Adrenal gland (tissue), 12 donors: ENCODE data around the gene FYB1. TPM values are rescaled to one million over a fixed set of nuclear protein-coding genes. Genes with fewer than 3 reads are reported as not detected.
A peak's percentile ranks its signal among the peaks of the same experiment; 100 is the strongest.

Experiments used
- DNase-seq, 7 donors: peaks; one replicate each; pipeline ENCODE4 v3.0.0-alpha.2; 2019 to 2020
- H3K27ac ChIP-seq, 5 donors: fragments of 200-600 bp; sonication (generic) in 4 of 5; 1 replicate in 3 of 5; 2 replicates in 2 of 5; pipeline versions ENCODE4 v1.5.1 to v1.8.0; 2016 to 2020; ENCODE audit warnings: mild to moderate bottlenecking in 1 of 5
- H3K27me3 ChIP-seq: fragments of 200-600 bp; 2 replicates; pipeline ENCODE4 v1.8.0; 2021
- H3K36me3 ChIP-seq, 2 donors: fragments of 200-600 bp; replicated peaks in 1 of 2; 1 replicate in 1 of 2; 2 replicates in 1 of 2; pipeline versions ENCODE4 v1.5.1 to v1.8.0; 2018 to 2022
- H3K4me1 ChIP-seq, 2 donors: fragments of 200-600 bp; replicated peaks in 1 of 2; 1 replicate in 1 of 2; 2 replicates in 1 of 2; pipeline versions ENCODE4 v1.5.1 to v1.8.0; 2018 to 2021
- H3K4me3 ChIP-seq, 4 donors: fragments of 200-600 bp; sonication (generic) in 3 of 4; one replicate each; pipeline ENCODE4 v1.5.1; 2016 to 2018
- H3K9me3 ChIP-seq, 3 donors: fragments of 200-600 bp; sonication (generic) in 1 of 3; replicated peaks in 1 of 3; 1 replicate in 2 of 3; 2 replicates in 1 of 3; pipeline versions ENCODE4 v1.5.1 to v1.8.0; 2016 to 2021
- CTCF ChIP-seq, 6 experiments: fragments of 450-650 bp in 4 of 6; fragments of 200-600 bp in 2 of 6; sonication (generic) in 1 of 6; IDR thresholded peaks; 1 replicate in 5 of 6; 2 replicates in 1 of 6; pipeline versions ENCODE4 v1.5.1 to v1.8.0; 2016 to 2021; ENCODE audit warnings: antibody characterized with exemption in 6 of 6, mild to moderate bottlenecking in 2 of 6, moderate library complexity in 1 of 6
- POLR2A ChIP-seq, 2 donors: fragments of 450-650 bp; IDR thresholded peaks; one replicate each; pipeline ENCODE4 v1.6.1; 2017; ENCODE audit warnings: antibody characterized with exemption in 2 of 2, mild to moderate bottlenecking in 2 of 2, moderate library complexity in 1 of 2
- WGBS, 4 donors: extraction: QIAGEN DNeasy Blood & Tissue Kit in 2 of 4; methylation state at CpG; one replicate each; pipeline versions ENCODE4 v1.1.5 to v1.1.7; 2013 to 2017; 5-methylcytosine and 5-hydroxymethylcytosine counted together
- intact Hi-C, 2 donors: fragments of 100-400 bp; cut with DNase I; formaldehyde crosslinking; loops; one replicate each; pipeline versions ENCODE4 v1.14.1 to v1.15.0; 2022 to 2023
- polyA plus RNA-seq, 3 donors: library from polyadenylated mRNA; stranded (reverse); fragments of 200-250 nt in 2 of 3; fragments of 350-450 nt in 1 of 3; fragmentation: Illumina TruSeq in 1 of 3; extraction: RNeasy Lipid Tissue Mini Kit (QIAGEN cat#74804) in 1 of 3; gene quantifications; one replicate each; pipeline ENCODE4 v1.2.3, GENCODE V29; 2013 to 2014
- total RNA-seq, 9 donors: library from RNA; depleted of rRNA in 4 of 9; stranded (reverse); fragments of >200 nt in 4 of 9; fragments of 120-200 nt in 1 of 9; fragmentation: NEBNext Ultra II Directional in 1 of 9; extraction: Animal tissue kit (Norgen Biotek cat#: 25700) in 1 of 9; gene quantifications; one replicate each; pipeline versions ENCODE4 v1.1.0 to v1.2.4, GENCODE V29; 2013 to 2023
- donor health status: healthy with polysubstance abuse.
- donor health status: Bipolar disorder and iron deficiency.
- donor health status: DM: yes; HTN: yes; CAD: no.
- donor health status: DM: no; HTN: no; CAD: no.
- donor health status: DM: no; HTN: no; CAD: no.
- donor health status: DM: yes; HTN: yes; CAD: no.

The FYB1 gene
- total and polyA plus RNA-seq, 12 donors = 1.6 to 29.8 (median 13.6) TPM

- Histone ChIP-seq H3K27me3 (no peaks in the 10 kb centered on the region), H3K4me3 (no peak overlapping the region), H3K36me3 (no peaks in the 10 kb centered on the region), H3K4me1 (no peaks in the 10 kb centered on the region), H3K27ac (no peak overlapping the region), H3K9me3 (no peaks in the 10 kb centered on the region)
- DNase-seq = no peak
- TF ChIP-seq POLR2A (IDR thresholded peaks at IDR 0.05) (no peak), CTCF (IDR thresholded peaks at IDR 0.05) (no peak)
- 67 to 74% (median 69%) methylated on average over 3 of the region's 3 CpGs for WGBS, 4 donors
- intact Hi-C loops = no loop called here
These were observed 13.8 kb downstream of the FYB1 start for GRCh38 chr5:39205550-39205949.

GRCh38 chr5:39203951-39204350 lies 15.4 kb downstream of the FYB1 start:
- WGBS, 4 donors = 81 to 94% (median 92%) methylated on average over 1 of the region's 1 CpG
- no peaks in the 10 kb centered on the region for H3K36me3 ChIP-seq
- no peaks in the 10 kb centered on the region for H3K27me3 ChIP-seq
- TF ChIP-seq POLR2A (IDR thresholded peaks at IDR 0.05) (no peak), CTCF (IDR thresholded peaks at IDR 0.05) (no peak)
- no peak overlapping the region for H3K27ac ChIP-seq
- H3K4me3 ChIP-seq = no peak overlapping the region
- H3K9me3 ChIP-seq = no peaks in the 10 kb centered on the region
- H3K4me1 ChIP-seq = no peaks in the 10 kb centered on the region
- DNase-seq = no peak
- intact Hi-C loops = no loop called here

- DNase-seq = no peak
- 65 to 87% (median 82%) methylated on average over 1 of the region's 1 CpG for WGBS, 4 donors
- Histone ChIP-seq H3K36me3 (no peaks in the 10 kb centered on the region), H3K27me3 (no peaks in the 10 kb centered on the region), H3K9me3 (no peaks in the 10 kb centered on the region), H3K4me1 (no peaks in the 10 kb centered on the region), H3K27ac (no peak overlapping the region), H3K4me3 (no peak overlapping the region)
- intact Hi-C loops = no loop called here
- no peak for TF ChIP-seq POLR2A (IDR thresholded peaks at IDR 0.05)
- no peak for TF ChIP-seq CTCF (IDR thresholded peaks at IDR 0.05)
These were observed 16.0 kb downstream of the FYB1 start for GRCh38 chr5:39203275-39203922.

- intact Hi-C loops = no loop called here
- Histone ChIP-seq H3K4me1 (no peaks in the 10 kb centered on the region), H3K36me3 (no peaks in the 10 kb centered on the region), H3K4me3 (no peak overlapping the region), H3K27me3 (no peaks in the 10 kb centered on the region), H3K27ac (no peak overlapping the region), H3K9me3 (no peaks in the 10 kb centered on the region)
- TF ChIP-seq CTCF (IDR thresholded peaks at IDR 0.05) = no peak
- no peak for TF ChIP-seq POLR2A (IDR thresholded peaks at IDR 0.05)
- 79 to 91% (median 83%) methylated on average over 11 of the region's 11 CpGs for WGBS, 4 donors
- peak in 1 of 7 donors; percentile 14 for DNase-seq
These were observed 16.6 kb downstream of the FYB1 start for GRCh38 chr5:39202597-39203274.
